Stimulated activated CD8-positive, alpha-beta memory T cell treated with anti-CD3 and anti-CD28 coated beads, Interleukin-15, amount 100 ng/mL, for 48 hours (primary cell): ENCODE results near the gene CBR1.
"Not testable (repeated sequence)": the region's sequence is repeated elsewhere in the genome, so short reads cannot be mapped to it uniquely, and the experiment has no call there.

Source experiments
- DNase-seq, 2 donors: peaks; one replicate each; pipeline ENCODE4 v3.0.0-alpha.2; 2020; ENCODE audit warnings: low read depth in 2 of 2

Gene CBR1

GRCh38 chr21:36048357-36048756 lies 21.5 kb upstream of the CBR1 start:
- peak in 1 of 2 donors; percentile 18 for DNase-seq

DNA sequence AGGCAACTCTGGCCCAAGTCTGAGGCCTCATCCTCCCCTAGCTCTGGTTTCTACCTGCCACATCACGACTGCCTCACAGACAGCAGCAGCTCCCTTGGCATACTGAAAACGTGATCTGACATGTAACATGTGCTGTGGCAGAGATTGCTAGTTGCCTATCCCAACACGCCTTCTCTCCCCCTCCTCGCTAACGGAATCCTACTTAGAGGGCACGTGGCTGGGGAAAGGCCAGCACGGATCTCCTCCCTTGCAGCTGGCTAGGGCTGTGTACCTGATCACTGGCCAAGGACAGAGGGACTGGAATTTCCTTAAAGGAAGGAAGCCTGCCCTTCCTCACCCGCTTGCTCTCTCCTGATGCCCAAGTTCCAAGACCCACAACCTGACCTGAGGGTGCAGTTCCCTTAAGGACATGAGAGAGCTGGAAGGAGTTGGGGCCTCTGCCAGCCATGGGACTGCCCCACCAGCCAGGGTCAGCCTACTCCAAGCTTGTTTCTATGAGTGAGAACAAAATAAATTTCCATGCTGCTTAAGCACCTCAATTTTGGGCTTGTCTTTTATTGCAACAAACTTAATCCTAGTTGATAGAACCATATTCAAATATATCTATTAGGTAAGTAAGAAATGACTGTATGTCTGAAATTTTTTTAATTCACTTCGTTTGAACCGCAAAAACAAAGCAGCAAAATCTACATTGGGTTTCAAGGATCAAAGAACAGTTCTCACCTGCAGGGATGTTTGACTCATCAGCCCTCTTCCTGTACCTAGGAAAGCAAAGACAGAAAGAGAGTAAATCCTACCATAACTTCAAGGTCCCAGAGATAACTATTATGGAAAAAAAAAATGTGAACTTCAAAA lies 16.7 kb upstream of the CBR1 start:
- no peak for DNase-seq

GRCh38 chr21:36053715-36054062 lies 16.1 kb upstream of the CBR1 start:
- DNase-seq: no peak

GRCh38 chr21:36055551-36055950 lies 14.3 kb upstream of the CBR1 start:
- DNase-seq: no peak

DNA sequence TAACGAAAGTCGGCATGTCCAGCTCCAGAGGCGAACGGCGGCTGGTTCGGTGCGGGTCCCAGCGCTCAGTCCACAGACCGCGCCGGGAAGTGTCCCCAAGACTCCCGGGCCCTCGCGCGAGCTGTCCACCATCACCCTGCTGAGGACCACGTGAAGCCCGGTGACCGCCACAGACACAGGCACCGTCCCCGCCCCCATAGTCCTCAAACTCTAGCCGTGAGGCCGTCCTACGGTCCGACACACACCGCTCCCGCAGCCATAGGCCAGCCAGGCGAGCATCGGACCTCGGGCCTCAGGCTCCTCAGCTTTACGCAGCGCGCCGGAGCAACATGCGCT lies 10.0 kb upstream of the CBR1 start:
- DNase-seq: peak in 1 of 2 donors; percentile 5

GRCh38 chr21:36060159-36060921 lies 9.5 kb upstream of the CBR1 start, which contains the start of gene SETD4:
SETD4 (minus strand) TSS chr21:36060526; CDS start chr21:36058888, 1,638 bp downstream.
- DNase-seq: peak; percentile 89 to 91

DNA sequence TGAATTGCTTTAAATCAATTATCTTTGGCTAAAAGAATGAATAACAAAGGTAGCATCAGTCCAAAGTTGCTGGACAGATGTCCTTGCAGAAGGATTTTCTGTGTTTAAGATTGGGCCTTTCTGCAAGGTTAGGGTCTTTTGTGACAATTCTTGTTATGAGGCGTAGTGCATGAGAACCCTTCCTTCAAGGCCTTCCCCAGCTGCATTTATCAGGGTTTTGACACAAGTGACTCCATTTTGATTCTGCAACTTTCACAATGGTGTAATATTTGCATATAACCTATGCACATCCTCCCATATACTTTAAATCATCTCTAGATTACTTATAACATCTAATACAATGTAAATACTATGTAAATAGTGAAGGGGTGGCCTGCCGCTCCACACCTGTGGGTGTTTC lies 8.4 kb upstream of the CBR1 start:
- DNase-seq: no peak

GRCh38 chr21:36063375-36064084 lies 6.3 kb upstream of the CBR1 start:
- no peak for DNase-seq

DNA sequence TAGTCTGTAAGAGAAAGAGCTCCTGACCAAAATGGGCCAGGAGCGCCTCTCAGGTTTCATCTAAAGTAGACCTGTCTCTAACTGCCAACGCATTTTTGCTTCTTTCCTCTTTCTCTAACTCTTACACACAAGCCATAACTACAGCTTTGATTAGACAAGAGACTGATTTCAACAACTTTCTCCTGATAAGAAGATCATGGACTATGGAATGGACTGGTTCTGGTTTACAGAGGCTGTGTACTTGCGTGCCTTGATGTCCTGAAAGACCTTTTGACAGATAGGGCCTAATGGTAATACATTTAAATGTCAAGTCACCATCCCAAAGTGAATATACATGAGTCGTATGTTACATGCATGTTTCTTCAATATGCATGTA lies 5.8 kb upstream of the CBR1 start:
- no peak for DNase-seq

DNA sequence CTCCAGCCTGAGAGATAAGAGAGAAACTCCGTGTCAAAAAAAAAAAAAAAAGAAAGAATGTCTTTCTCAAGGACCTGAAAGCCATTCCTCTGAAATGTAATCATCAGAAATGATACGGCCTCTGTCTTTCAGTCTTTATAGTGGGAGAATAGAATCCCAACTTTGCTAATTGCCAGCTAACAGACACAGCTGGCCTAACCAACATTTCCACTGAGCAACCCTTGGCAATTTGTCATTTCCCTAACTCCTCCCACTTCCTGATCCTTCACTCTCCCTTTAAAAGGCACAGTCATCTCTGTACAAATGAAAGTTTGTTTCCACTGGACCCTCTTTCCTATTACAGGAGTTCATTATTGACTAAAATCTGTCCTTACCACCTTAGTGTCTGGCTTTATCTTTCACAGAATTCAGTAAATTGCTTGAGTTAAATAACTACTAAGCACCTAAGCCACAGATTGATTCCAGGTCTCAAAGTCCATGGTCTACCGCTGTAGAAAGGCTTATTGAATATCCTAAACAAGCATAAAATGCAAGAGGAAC lies 4.3 kb upstream of the CBR1 start:
- no peak for DNase-seq

- DNase-seq: no peak
Observed at GRCh38 chr21:36068748-36069398, 951 bp upstream of the CBR1 start.

DNA sequence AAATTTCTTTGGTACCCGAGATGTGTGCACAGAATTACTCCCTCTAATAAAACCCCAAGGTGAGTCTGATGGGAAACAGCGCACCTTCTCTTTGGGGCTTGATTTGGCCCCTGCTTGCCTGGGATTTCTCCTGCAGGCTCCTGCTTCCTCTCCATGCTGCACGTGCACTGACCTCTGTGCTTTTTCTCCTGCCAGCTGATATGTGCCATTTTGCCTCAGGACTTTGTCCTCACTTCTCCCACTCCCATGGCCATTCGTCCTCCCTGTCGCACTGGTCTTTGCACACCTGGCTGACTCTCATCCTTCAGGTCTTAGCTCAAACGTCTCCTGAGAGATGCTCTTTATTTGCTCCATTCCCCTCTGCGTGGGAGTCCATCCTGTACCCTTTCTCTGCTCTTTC lies 1.2 kb downstream of the CBR1 start:
- DNase-seq: no peak

GRCh38 chr21:36072453-36073162 lies 2.8 kb downstream of the CBR1 start:
- DNase-seq: no peak

GRCh38 chr21:36073181-36073580 lies 3.4 kb downstream of the CBR1 start:
- DNase-seq: no peak

- DNase-seq: not testable (repeated sequence)
Observed at GRCh38 chr21:36073911-36074310, 4.1 kb downstream of the CBR1 start.

DNA sequence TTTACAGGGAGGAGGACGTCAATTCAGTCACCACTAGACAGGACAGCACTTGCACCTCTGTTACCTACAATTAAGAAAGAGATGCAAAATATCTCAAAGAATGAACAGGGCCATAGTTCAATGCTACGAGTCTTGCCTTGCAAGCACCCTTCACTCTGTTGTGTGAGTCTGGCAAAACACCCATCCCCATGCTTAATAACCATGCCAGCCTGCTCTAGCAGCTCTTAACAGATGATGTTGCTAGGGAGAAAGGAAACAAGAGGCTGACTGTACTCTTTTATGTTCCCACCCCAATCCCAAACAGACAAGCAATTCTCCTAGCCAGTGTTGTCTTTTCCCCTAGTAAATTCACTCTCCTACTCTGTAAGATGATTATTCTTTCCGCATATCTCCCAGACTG lies 5.3 kb downstream of the CBR1 start:
- no peak for DNase-seq

GRCh38 chr21:36075953-36076352 lies 6.1 kb downstream of the CBR1 start:
- no peak for DNase-seq

- DNase-seq: no peak
Observed at GRCh38 chr21:36076878-36077655, 7.2 kb downstream of the CBR1 start.

DNA sequence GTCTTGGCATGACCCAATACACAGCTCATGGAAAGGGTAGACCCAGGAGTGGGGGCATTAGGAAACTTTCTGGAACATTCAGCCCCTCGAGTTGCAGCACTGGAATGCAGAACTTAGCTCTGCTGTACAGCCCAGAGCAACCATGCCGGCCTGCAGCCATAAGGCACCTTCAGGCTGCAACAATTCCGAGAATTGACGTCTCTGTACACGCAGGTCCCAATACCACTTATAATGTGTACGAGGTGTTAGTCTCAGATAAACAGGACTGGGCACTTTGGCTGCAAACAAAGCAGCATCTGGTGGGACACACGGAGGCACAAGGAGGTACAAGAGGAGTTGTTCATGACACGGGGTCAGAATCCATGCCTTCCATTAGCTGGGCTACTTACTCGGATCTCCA lies 7.9 kb downstream of the CBR1 start:
- no peak for DNase-seq

DNA sequence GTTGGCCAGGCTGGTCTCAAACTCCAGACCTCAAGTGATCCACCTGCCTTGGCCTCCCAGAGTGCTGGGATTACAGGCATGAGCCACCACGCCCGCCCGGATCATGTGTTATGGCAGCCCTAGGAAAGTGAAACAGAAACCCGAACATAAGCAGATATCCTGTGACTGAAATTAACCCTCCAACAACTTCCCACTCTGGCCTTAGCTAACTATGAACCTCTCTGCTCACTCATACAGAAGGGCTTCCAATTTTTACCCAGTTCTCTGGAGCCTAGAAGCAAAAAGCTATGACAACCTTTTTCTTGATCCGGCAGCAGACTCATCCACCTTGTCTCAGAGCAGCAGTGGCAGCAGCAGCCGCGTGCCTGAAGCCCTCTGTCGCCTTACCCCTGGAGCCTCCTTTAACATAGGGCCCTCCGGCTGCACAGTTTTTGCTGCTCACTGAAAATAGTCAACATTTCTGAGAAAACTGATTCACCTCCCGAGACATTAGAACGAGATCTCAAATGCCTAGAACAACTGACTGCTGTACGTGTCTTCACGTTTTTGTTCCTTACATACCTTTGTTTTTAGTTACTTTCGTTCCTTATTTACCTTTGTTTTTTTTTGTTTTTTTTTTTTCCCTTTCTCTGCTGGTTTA lies 9.3 kb downstream of the CBR1 start:
- peak in 1 of 2 donors; percentile 8 for DNase-seq
